Large intestine (tissue), 3 donors: ENCODE measurements around the gene KIAA1549. TPM values are rescaled to one million over a fixed set of nuclear protein-coding genes. Genes with fewer than 3 reads are reported as not detected.

ENCODE experiments used
- DNase-seq, 2 donors: peaks; one replicate each; pipeline versions ENCODE4 v3.0.0 to v3.0.0-alpha.2; 2013
- H3K27ac ChIP-seq: one replicate; pipeline ENCODE4 v1.5.1; 2013; ENCODE audit warnings: low read length
- H3K27me3 ChIP-seq: 2 replicates; pipeline ENCODE4 v1.6.1; 2013; ENCODE audit warnings: low read length; ENCODE audit not compliant: control insufficient read depth, insufficient read depth
- H3K36me3 ChIP-seq: 2 replicates; pipeline ENCODE4 v1.6.1; 2013; ENCODE audit warnings: low read length; ENCODE audit not compliant: control insufficient read depth, insufficient read depth
- H3K4me1 ChIP-seq: one replicate; pipeline ENCODE4 v1.6.1; 2013; ENCODE audit warnings: low read length; ENCODE audit not compliant: control insufficient read depth, insufficient read depth
- H3K4me3 ChIP-seq: one replicate; pipeline ENCODE4 v1.5.1; 2013; ENCODE audit warnings: low read length
- H3K9me3 ChIP-seq: one replicate; pipeline ENCODE4 v1.6.1; 2013; ENCODE audit warnings: mild to moderate bottlenecking, low read depth, low read length, moderate library complexity; ENCODE audit not compliant: control insufficient read depth
- WGBS: methylation state at CpG from one replicate; pipeline ENCODE4 v1.1.5; 2013; ENCODE audit warnings: low lambda C conversion rate; ENCODE audit not compliant: insufficient coverage; 5-methylcytosine and 5-hydroxymethylcytosine counted together
- polyA plus RNA-seq: library from polyadenylated mRNA; unstranded; fragments of 120-200 nt; gene quantifications from one replicate; pipeline ENCODE4 v1.2.1, GENCODE V29; 2013

Gene KIAA1549
- polyA plus RNA-seq, 1 donor = 3.9 TPM

- H3K9me3 ChIP-seq = no peaks in the 10 kb centered on the region
- no peak for DNase-seq
- H3K27ac ChIP-seq = no peak overlapping the region
- no peaks in the 10 kb centered on the region for H3K4me1 ChIP-seq
- H3K27me3 ChIP-seq = no peaks in the 10 kb centered on the region
- H3K36me3 ChIP-seq = peaks cover 6% of the 10 kb centered on the region
- H3K4me3 ChIP-seq = no peak overlapping the region
Observed at GRCh38 chr7:138857728-138858127, 123.5 kb downstream of the KIAA1549 start.

GRCh38 chr7:138854115-138854645 lies 127.0 kb downstream of the KIAA1549 start:
- H3K36me3 ChIP-seq = no peaks in the 10 kb centered on the region
- no CpG with 5 or more reads among the region's 5 CpGs for WGBS

GRCh38 chr7:138853448-138853847 lies 127.7 kb downstream of the KIAA1549 start:
- no peaks in the 10 kb centered on the region for H3K36me3 ChIP-seq
- no peak overlapping the region for H3K4me3 ChIP-seq
- no CpG with 5 or more reads among the region's 3 CpGs for WGBS
- no peak for DNase-seq
- H3K27ac ChIP-seq = no peak overlapping the region
- no peaks in the 10 kb centered on the region for H3K9me3 ChIP-seq
- H3K27me3 ChIP-seq = no peaks in the 10 kb centered on the region
- H3K4me1 ChIP-seq = no peaks in the 10 kb centered on the region

More at GRCh38 chr7:138854115-138854645, 127.0 kb downstream of the KIAA1549 start:
- no peaks in the 10 kb centered on the region for H3K4me1 ChIP-seq
- H3K27ac ChIP-seq = no peak overlapping the region
- no peak for DNase-seq
- H3K27me3 ChIP-seq = no peaks in the 10 kb centered on the region
- no peaks in the 10 kb centered on the region for H3K9me3 ChIP-seq
- H3K4me3 ChIP-seq = no peak overlapping the region

- Histone ChIP-seq H3K4me3 (no peak overlapping the region), H3K9me3 (no peaks in the 10 kb centered on the region), H3K36me3 (no peaks in the 10 kb centered on the region), H3K4me1 (no peaks in the 10 kb centered on the region), H3K27me3 (no peaks in the 10 kb centered on the region), H3K27ac (no peak overlapping the region)
- DNase-seq = no peak
- WGBS = 85% methylated on average over 5 of the region's 5 CpGs
Observed at GRCh38 chr7:138852469-138852868, 128.7 kb downstream of the KIAA1549 start.

- Histone ChIP-seq H3K27ac (no peak overlapping the region), H3K9me3 (no peaks in the 10 kb centered on the region), H3K36me3 (no peaks in the 10 kb centered on the region), H3K4me3 (no peak overlapping the region), H3K4me1 (no peaks in the 10 kb centered on the region), H3K27me3 (no peaks in the 10 kb centered on the region)
- 100% methylated on average over 1 of the region's 5 CpGs for WGBS
- no peak for DNase-seq
Observed at GRCh38 chr7:138849701-138850100, 131.5 kb downstream of the KIAA1549 start.

- WGBS = no CpG with 5 or more reads among the region's 3 CpGs
- no peak for DNase-seq
Observed at GRCh38 chr7:138848056-138848980, 132.9 kb downstream of the KIAA1549 start.

GRCh38 chr7:138845711-138846110 lies 135.5 kb downstream of the KIAA1549 start:
- no peak for DNase-seq
- H3K4me3 ChIP-seq = no peak overlapping the region
- no peaks in the 10 kb centered on the region for H3K27me3 ChIP-seq
- no peaks in the 10 kb centered on the region for H3K9me3 ChIP-seq
- WGBS = no CpG with 5 or more reads among the region's 2 CpGs
- H3K36me3 ChIP-seq = peaks cover 2% of the 10 kb centered on the region
- H3K4me1 ChIP-seq = no peaks in the 10 kb centered on the region
- no peak overlapping the region for H3K27ac ChIP-seq

More at GRCh38 chr7:138848056-138848980, 132.9 kb downstream of the KIAA1549 start:
- Histone ChIP-seq H3K27me3 (no peaks in the 10 kb centered on the region), H3K4me3 (no peak overlapping the region), H3K9me3 (no peaks in the 10 kb centered on the region), H3K27ac (no peak overlapping the region), H3K36me3 (peaks cover 2% of the 10 kb centered on the region), H3K4me1 (no peaks in the 10 kb centered on the region)

- Histone ChIP-seq H3K27me3 (no peaks in the 10 kb centered on the region), H3K4me1 (no peaks in the 10 kb centered on the region), H3K36me3 (peaks cover 2% of the 10 kb centered on the region), H3K4me3 (no peak overlapping the region), H3K9me3 (no peaks in the 10 kb centered on the region), H3K27ac (no peak overlapping the region)
- no peak for DNase-seq
- WGBS = 100% methylated on average over 2 of the region's 20 CpGs
Observed at GRCh38 chr7:138843632-138844580, 137.3 kb downstream of the KIAA1549 start.

GRCh38 chr7:138842111-138842510 lies 139.1 kb downstream of the KIAA1549 start:
- Histone ChIP-seq H3K9me3 (no peaks in the 10 kb centered on the region), H3K4me3 (no peak overlapping the region), H3K4me1 (no peaks in the 10 kb centered on the region), H3K27ac (no peak overlapping the region), H3K27me3 (no peaks in the 10 kb centered on the region), H3K36me3 (peaks cover 2% of the 10 kb centered on the region)
- DNase-seq = no peak
- WGBS = 60% methylated on average over 2 of the region's 12 CpGs

GRCh38 chr7:138838166-138838565 lies 143.0 kb downstream of the KIAA1549 start:
- 100% methylated on average over 1 of the region's 9 CpGs for WGBS
- Histone ChIP-seq H3K4me1 (no peaks in the 10 kb centered on the region), H3K9me3 (no peaks in the 10 kb centered on the region), H3K27me3 (no peaks in the 10 kb centered on the region), H3K27ac (no peak overlapping the region), H3K4me3 (no peak overlapping the region), H3K36me3 (no peaks in the 10 kb centered on the region)
- no peak for DNase-seq
